ENCODE measurements around the gene BFSP1.

The BFSP1 gene

GRCh38 chr20:17530716-17531664, at the start of gene BFSP1:
Gene BFSP1, minus strand, starts transcription at chr20:17531379. Its CDS starts 50 bp downstream, at chr20:17531329.
- DNase-seq (ENCODE audit: low read depth): peak; percentile 4

- no peak for DNase-seq (ENCODE audit: low read depth)
These were observed 49.7 kb upstream of the BFSP1 start for GRCh38 chr20:17580895-17581294.

- no peak for DNase-seq (ENCODE audit: low read depth)
These were observed 48.3 kb upstream of the BFSP1 start for GRCh38 chr20:17579369-17580039.

- DNase-seq (ENCODE audit: low read depth): no peak
These were observed 45.0 kb upstream of the BFSP1 start for GRCh38 chr20:17576215-17576614.

GRCh38 chr20:17573463-17573862, 42.3 kb upstream of the BFSP1 start:
- DNase-seq (ENCODE audit: low read depth): no peak

GRCh38 chr20:17572034-17572638, 41.0 kb upstream of the BFSP1 start:
- no peak for DNase-seq (ENCODE audit: low read depth)

GRCh38 chr20:17571153-17571527, 40.0 kb upstream of the BFSP1 start:
- no peak for DNase-seq (ENCODE audit: low read depth)

GRCh38 chr20:17570347-17571152, 39.4 kb upstream of the BFSP1 start:
- DNase-seq (ENCODE audit: low read depth): no peak

- DNase-seq (ENCODE audit: low read depth): peak; percentile 73
These were observed 38.6 kb upstream of the BFSP1 start, which contains the start of gene DSTN for GRCh38 chr20:17569616-17570346. Gene DSTN, plus strand, starts transcription at chr20:17570075. Its CDS starts 134 bp downstream, at chr20:17570209.

- no peak for DNase-seq (ENCODE audit: low read depth)
These were observed 37.9 kb upstream of the BFSP1 start for GRCh38 chr20:17568972-17569521.

GRCh38 chr20:17568045-17568788, 37.0 kb upstream of the BFSP1 start:
- DNase-seq (ENCODE audit: low read depth): no peak

GRCh38 chr20:17566345-17566744, 35.2 kb upstream of the BFSP1 start:
- no peak for DNase-seq (ENCODE audit: low read depth)

- no peak for DNase-seq (ENCODE audit: low read depth)
These were observed 34.1 kb upstream of the BFSP1 start for GRCh38 chr20:17565169-17565845.

- DNase-seq (ENCODE audit: low read depth): no peak
These were observed 31.7 kb upstream of the BFSP1 start for GRCh38 chr20:17562804-17563305.

GRCh38 chr20:17560344-17561074, 29.3 kb upstream of the BFSP1 start:
- no peak for DNase-seq (ENCODE audit: low read depth)

GRCh38 chr20:17559338-17559737, 28.2 kb upstream of the BFSP1 start:
- DNase-seq (ENCODE audit: low read depth): no peak

- no peak for DNase-seq (ENCODE audit: low read depth)
These were observed 27.7 kb upstream of the BFSP1 start for GRCh38 chr20:17558941-17559304.

GRCh38 chr20:17558154-17558940, 27.2 kb upstream of the BFSP1 start:
- no peak for DNase-seq (ENCODE audit: low read depth)
